ENCODE measurements around the gene ARHGEF4. TPM values are rescaled to one million over a fixed set of nuclear protein-coding genes. Genes with fewer than 3 reads are reported as not detected.
"Not testable (repeated sequence)": the region's sequence is repeated elsewhere in the genome, so short reads cannot be mapped to it uniquely, and the experiment has no call there.

ARHGEF4 gene
- total and polyA plus RNA-seq, 7 experiments from 2014 or later = 2.0 to 4.4 (median 3.0) TPM; not detected in 1

- Histone ChIP-seq H3K36me3 (ENCODE audit: control insufficient read depth in 2 of 3, insufficient read depth in 3 of 3, low read length in 3 of 3) (no peaks in the 10 kb centered on the region), H3K4me3 (ENCODE audit: low read length) (no peak overlapping the region), H3K4me1 (ENCODE audit: control insufficient read depth in 2 of 2, insufficient read depth in 2 of 2, low read length in 2 of 2) (no peaks in the 10 kb centered on the region), H3K9me3 (ENCODE audit: control insufficient read depth in 2 of 3, low read length in 3 of 3) (no peaks in the 10 kb centered on the region), H3K27ac (ENCODE audit: low read depth, low read length) (no peak overlapping the region), H3K27me3 (ENCODE audit: control insufficient read depth in 2 of 2, insufficient read depth in 2 of 2, low read length in 2 of 2) (no peaks in the 10 kb centered on the region)
- Mint-ChIP-seq H3K4me1 (no peaks in the 10 kb centered on the region), H3K4me3 (no peak overlapping the region), H3K27ac (no peak overlapping the region), H3K36me3 (peaks cover 0 to 3% (median 0%) of the 10 kb centered on the region in 5 donors), H3K9me3 (peaks cover 0 to 2% (median 0%) of the 10 kb centered on the region in 11 donors), H3K27me3 (peaks cover 3 to 16% (median 6%) of the 10 kb centered on the region in 5 donors)
- no peak for DNase-seq
- ChIA-PET CTCF (no interaction called here), POLR2A (no interaction called here)
- no peak for ATAC-seq
- intact Hi-C loops (cut with micrococcal nuclease) = no loop called here
Measured at GRCh38 chr2:130901061-130901460, 64.3 kb downstream of the ARHGEF4 start.

- H3K4me3 Mint-ChIP-seq; POLR2A ChIA-PET; H3K4me1 Mint-ChIP-seq; H3K9me3 Mint-ChIP-seq; CTCF ChIA-PET; H3K27ac ChIP-seq (ENCODE audit: low read depth, low read length); H3K4me1 ChIP-seq (ENCODE audit: control insufficient read depth in 2 of 2, insufficient read depth in 2 of 2, low read length in 2 of 2); DNase-seq; H3K4me3 ChIP-seq (ENCODE audit: low read length); intact Hi-C loops (cut with micrococcal nuclease); H3K27ac Mint-ChIP-seq; ATAC-seq; H3K9me3 ChIP-seq (ENCODE audit: control insufficient read depth in 2 of 3, low read length in 3 of 3); H3K36me3 ChIP-seq (ENCODE audit: control insufficient read depth in 2 of 3, insufficient read depth in 3 of 3, low read length in 3 of 3); H3K27me3 ChIP-seq (ENCODE audit: control insufficient read depth in 2 of 2, insufficient read depth in 2 of 2, low read length in 2 of 2); H3K36me3 Mint-ChIP-seq: not testable (repeated sequence)
- peaks cover 5 to 17% (median 7%) of the 10 kb centered on the region in 5 donors for H3K27me3 Mint-ChIP-seq
Measured at GRCh38 chr2:130901626-130902025, 64.9 kb downstream of the ARHGEF4 start.

DNA sequence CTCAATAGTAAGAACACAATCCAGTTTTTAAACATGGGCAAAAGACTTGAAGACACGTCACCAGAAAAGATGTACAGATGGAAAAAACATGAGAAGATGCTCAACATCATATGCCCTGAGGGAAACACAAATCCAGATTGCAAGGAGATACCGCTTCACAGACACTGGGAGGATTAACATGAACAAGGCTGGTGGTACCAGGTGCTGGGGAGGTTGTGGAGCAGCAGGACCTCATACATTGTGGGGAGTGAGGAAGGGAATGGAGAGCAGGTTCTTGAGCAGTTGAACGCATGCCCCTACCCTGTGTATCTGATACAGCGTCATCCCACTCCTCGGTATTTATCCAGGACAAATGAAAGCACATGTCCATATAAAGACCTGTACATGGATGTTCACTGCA, 72.1 kb downstream of the ARHGEF4 start:
- Mint-ChIP-seq H3K4me3 (no peak overlapping the region), H3K27me3 (peaks cover 10 to 27% (median 16%) of the 10 kb centered on the region in 5 donors)

DNA sequence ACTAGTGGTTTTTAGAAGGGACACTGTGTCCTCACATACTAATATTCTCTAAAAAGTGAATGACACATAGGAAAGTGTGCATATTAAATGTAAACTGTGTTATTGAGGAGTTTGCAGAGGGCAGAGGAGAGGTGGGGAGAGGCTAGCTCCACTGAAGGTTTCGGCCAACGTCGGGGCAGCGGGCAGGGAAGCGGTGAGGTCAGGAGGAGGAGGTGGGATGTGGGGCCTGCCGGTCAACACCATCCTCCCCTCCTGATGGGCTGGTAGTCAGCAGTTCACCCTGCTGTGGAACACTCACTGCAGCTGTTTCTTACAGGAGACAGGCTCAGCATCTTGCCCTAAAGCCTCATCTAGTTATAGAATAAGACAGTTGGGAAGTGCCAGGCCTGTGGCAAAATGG, 74.2 kb downstream of the ARHGEF4 start:
- no peaks in the 10 kb centered on the region for H3K27me3 ChIP-seq (ENCODE audit: control insufficient read depth in 2 of 2, insufficient read depth in 2 of 2, low read length in 2 of 2)
- CTCF ChIA-PET = no interaction called here
- peaks cover 13 to 31% (median 20%) of the 10 kb centered on the region in 5 donors for H3K27me3 Mint-ChIP-seq

More for the DNA sequence above, 72.1 kb downstream of the ARHGEF4 start:
- H3K4me1 ChIP-seq (ENCODE audit: control insufficient read depth in 2 of 2, insufficient read depth in 2 of 2, low read length in 2 of 2) = no peaks in the 10 kb centered on the region
- Mint-ChIP-seq H3K36me3 (no peaks in the 10 kb centered on the region), H3K27ac (no peak overlapping the region), H3K9me3 (peaks cover 0 to 10% (median 0%) of the 10 kb centered on the region in 11 donors), H3K4me1 (no peaks in the 10 kb centered on the region)
- POLR2A ChIA-PET = no interaction called here
- intact Hi-C loops (cut with micrococcal nuclease) = no loop called here
- no peak overlapping the region for H3K4me3 ChIP-seq (ENCODE audit: low read length)
- H3K27me3 ChIP-seq (ENCODE audit: control insufficient read depth in 2 of 2, insufficient read depth in 2 of 2, low read length in 2 of 2) = no peaks in the 10 kb centered on the region
- ATAC-seq (no peak), DNase-seq (no peak)
- no peak overlapping the region for H3K27ac ChIP-seq (ENCODE audit: low read depth, low read length)
- H3K36me3 ChIP-seq (ENCODE audit: control insufficient read depth in 2 of 3, insufficient read depth in 3 of 3, low read length in 3 of 3) = no peaks in the 10 kb centered on the region
- CTCF ChIA-PET = interaction anchor here (1.1 kb wide), 1 partner anchor 111 kb away, joined by 9 read pairs; no protein-coding TSS in a partner anchor
- H3K9me3 ChIP-seq (ENCODE audit: control insufficient read depth in 2 of 3, low read length in 3 of 3) = no peaks in the 10 kb centered on the region

GRCh38 chr2:130911482-130911881, 74.8 kb downstream of the ARHGEF4 start:
- Mint-ChIP-seq H3K27ac (no peak overlapping the region), H3K4me1 (no peaks in the 10 kb centered on the region), H3K9me3 (peaks cover 0 to 4% (median 0%) of the 10 kb centered on the region in 11 donors), H3K4me3 (no peak overlapping the region), H3K27me3 (peaks cover 12 to 32% (median 20%) of the 10 kb centered on the region in 5 donors), H3K36me3 (no peaks in the 10 kb centered on the region)
- Histone ChIP-seq H3K4me3 (ENCODE audit: low read length) (no peak overlapping the region), H3K36me3 (ENCODE audit: control insufficient read depth in 2 of 3, insufficient read depth in 3 of 3, low read length in 3 of 3) (no peaks in the 10 kb centered on the region), H3K4me1 (ENCODE audit: control insufficient read depth in 2 of 2, insufficient read depth in 2 of 2, low read length in 2 of 2) (no peaks in the 10 kb centered on the region), H3K27me3 (ENCODE audit: control insufficient read depth in 2 of 2, insufficient read depth in 2 of 2, low read length in 2 of 2) (no peaks in the 10 kb centered on the region), H3K9me3 (ENCODE audit: control insufficient read depth in 2 of 3, low read length in 3 of 3) (no peaks in the 10 kb centered on the region), H3K27ac (ENCODE audit: low read depth, low read length) (no peak overlapping the region)
- ATAC-seq = no peak
- ChIA-PET POLR2A (no interaction called here), CTCF (no interaction called here)
- no peak for DNase-seq
- intact Hi-C loops (cut with micrococcal nuclease) = no loop called here

More for the DNA sequence above, 74.2 kb downstream of the ARHGEF4 start:
- no peaks in the 10 kb centered on the region for H3K4me1 Mint-ChIP-seq
- Histone ChIP-seq H3K9me3 (ENCODE audit: control insufficient read depth in 2 of 3, low read length in 3 of 3) (no peaks in the 10 kb centered on the region), H3K27ac (ENCODE audit: low read depth, low read length) (no peak overlapping the region), H3K36me3 (ENCODE audit: control insufficient read depth in 2 of 3, insufficient read depth in 3 of 3, low read length in 3 of 3) (no peaks in the 10 kb centered on the region), H3K4me1 (ENCODE audit: control insufficient read depth in 2 of 2, insufficient read depth in 2 of 2, low read length in 2 of 2) (no peaks in the 10 kb centered on the region), H3K4me3 (ENCODE audit: low read length) (no peak overlapping the region)
- peaks cover 0 to 9% (median 0%) of the 10 kb centered on the region in 11 donors for H3K9me3 Mint-ChIP-seq
- POLR2A ChIA-PET = no interaction called here
- intact Hi-C loops (cut with micrococcal nuclease) = no loop called here
- H3K4me3 Mint-ChIP-seq = no peak overlapping the region
- ATAC-seq (no peak), DNase-seq (no peak)
- H3K27ac Mint-ChIP-seq = no peak overlapping the region
- no peaks in the 10 kb centered on the region for H3K36me3 Mint-ChIP-seq

DNA sequence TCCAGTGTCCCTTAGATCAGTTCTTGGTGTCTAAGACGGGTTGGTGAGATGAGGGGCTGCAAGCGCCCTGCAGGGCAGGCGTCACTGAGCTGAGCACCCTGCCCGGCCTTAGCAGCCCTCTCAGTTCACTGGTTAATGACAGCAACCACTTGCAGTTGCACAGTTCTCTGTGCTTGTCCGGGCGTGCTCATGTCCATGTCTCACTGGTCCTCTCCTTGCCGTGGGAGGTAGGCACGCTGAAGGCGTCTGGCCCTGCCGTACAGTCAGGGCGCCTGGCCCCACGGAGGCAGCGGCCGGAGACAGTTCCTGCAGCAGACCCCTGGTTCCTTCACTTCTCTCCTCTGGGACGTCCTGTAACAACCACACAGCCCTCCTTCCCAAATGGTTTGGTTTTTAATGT, 75.3 kb downstream of the ARHGEF4 start:
- Mint-ChIP-seq H3K9me3 (peaks cover 0 to 3% (median 0%) of the 10 kb centered on the region in 11 donors), H3K27me3 (peaks cover 14 to 35% (median 16%) of the 10 kb centered on the region in 5 donors), H3K4me1 (no peaks in the 10 kb centered on the region), H3K36me3 (no peaks in the 10 kb centered on the region), H3K4me3 (no peak overlapping the region), H3K27ac (no peak overlapping the region)
- ChIA-PET CTCF (no interaction called here), POLR2A (no interaction called here)
- Histone ChIP-seq H3K27me3 (ENCODE audit: control insufficient read depth in 2 of 2, insufficient read depth in 2 of 2, low read length in 2 of 2) (no peaks in the 10 kb centered on the region), H3K4me3 (ENCODE audit: low read length) (no peak overlapping the region), H3K27ac (ENCODE audit: low read depth, low read length) (no peak overlapping the region), H3K36me3 (ENCODE audit: control insufficient read depth in 2 of 3, insufficient read depth in 3 of 3, low read length in 3 of 3) (no peaks in the 10 kb centered on the region), H3K4me1 (ENCODE audit: control insufficient read depth in 2 of 2, insufficient read depth in 2 of 2, low read length in 2 of 2) (no peaks in the 10 kb centered on the region), H3K9me3 (ENCODE audit: control insufficient read depth in 2 of 3, low read length in 3 of 3) (no peaks in the 10 kb centered on the region)
- no peak for ATAC-seq
- no peak for DNase-seq
- intact Hi-C loops (cut with micrococcal nuclease) = no loop called here

DNA sequence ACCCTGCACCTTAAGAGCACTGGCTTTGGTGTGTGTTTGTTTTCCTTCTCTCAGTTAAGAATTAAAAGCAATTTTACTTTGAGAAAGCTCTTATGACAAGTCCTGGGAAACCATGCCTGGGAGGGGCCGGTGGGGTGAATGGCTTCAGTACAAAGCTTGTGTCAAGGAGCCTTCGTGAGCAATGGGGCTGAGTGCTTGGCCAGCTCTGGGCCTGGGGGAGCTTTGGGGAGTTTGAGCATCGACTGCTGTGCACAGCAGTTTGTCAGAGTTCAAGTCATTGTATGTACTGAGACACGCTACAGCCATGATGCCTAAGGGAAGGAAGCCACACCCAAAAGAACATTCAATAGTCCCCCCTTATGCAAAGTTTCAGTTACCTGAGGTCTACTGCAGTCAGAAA, 75.8 kb downstream of the ARHGEF4 start:
- ChIA-PET POLR2A (no interaction called here), CTCF (no interaction called here)
- H3K27ac Mint-ChIP-seq = no peak overlapping the region
- H3K4me1 Mint-ChIP-seq = no peaks in the 10 kb centered on the region
- Histone ChIP-seq H3K27me3 (ENCODE audit: control insufficient read depth in 2 of 2, insufficient read depth in 2 of 2, low read length in 2 of 2) (no peaks in the 10 kb centered on the region), H3K4me3 (ENCODE audit: low read length) (no peak overlapping the region), H3K4me1 (ENCODE audit: control insufficient read depth in 2 of 2, insufficient read depth in 2 of 2, low read length in 2 of 2) (no peaks in the 10 kb centered on the region), H3K9me3 (ENCODE audit: control insufficient read depth in 2 of 3, low read length in 3 of 3) (no peaks in the 10 kb centered on the region), H3K27ac (ENCODE audit: low read depth, low read length) (no peak overlapping the region), H3K36me3 (ENCODE audit: control insufficient read depth in 2 of 3, insufficient read depth in 3 of 3, low read length in 3 of 3) (no peaks in the 10 kb centered on the region)
- H3K36me3 Mint-ChIP-seq = no peaks in the 10 kb centered on the region
- H3K27me3 Mint-ChIP-seq = peaks cover 14 to 38% (median 20%) of the 10 kb centered on the region in 5 donors
- H3K4me3 Mint-ChIP-seq = no peak overlapping the region
- DNase-seq (no peak), ATAC-seq (no peak)
- intact Hi-C loops (cut with micrococcal nuclease) = no loop called here
- H3K9me3 Mint-ChIP-seq = peaks cover 0 to 3% (median 0%) of the 10 kb centered on the region in 11 donors
